Activated CD4-positive, alpha-beta T cell treated with anti-CD3 and anti-CD28 coated beads, Interleukin-2, amount 50 U/mL, for 1 hour (primary cell): ENCODE data around the gene ACER3.
"Not testable (repeated sequence)": the region's sequence is repeated elsewhere in the genome, so short reads cannot be mapped to it uniquely, and the experiment has no call there.

Source experiments
- DNase-seq: peaks from one replicate; pipeline ENCODE4 v3.0.0-alpha.2; 2020

The ACER3 gene

GRCh38 chr11:76880314-76880713 is 19.6 kb downstream of the ACER3 start:
- DNase-seq = no peak

GRCh38 chr11:76880956-76881355 is 20.2 kb downstream of the ACER3 start:
- DNase-seq = no peak

- DNase-seq = no peak
Measured at GRCh38 chr11:76885390-76886097, 24.8 kb downstream of the ACER3 start.

- DNase-seq = no peak
Measured at GRCh38 chr11:76888989-76889388, 28.3 kb downstream of the ACER3 start.

- DNase-seq = no peak
Measured at GRCh38 chr11:76889411-76889975, 28.8 kb downstream of the ACER3 start.

- no peak for DNase-seq
Measured at GRCh38 chr11:76890329-76890728, 29.6 kb downstream of the ACER3 start.

- DNase-seq = no peak
Measured at GRCh38 chr11:76891285-76891684, 30.6 kb downstream of the ACER3 start.

GRCh38 chr11:76891793-76892192 is 31.1 kb downstream of the ACER3 start:
- no peak for DNase-seq

GRCh38 chr11:76892306-76892705 is 31.6 kb downstream of the ACER3 start:
- DNase-seq = no peak

GRCh38 chr11:76897233-76897632 is 36.5 kb downstream of the ACER3 start:
- DNase-seq = no peak

- no peak for DNase-seq
Measured at GRCh38 chr11:76901144-76901543, 40.4 kb downstream of the ACER3 start.

- DNase-seq = not testable (repeated sequence)
Measured at GRCh38 chr11:76901622-76902021, 40.9 kb downstream of the ACER3 start.

GRCh38 chr11:76902121-76903014 is 41.6 kb downstream of the ACER3 start:
- no peak for DNase-seq

- DNase-seq = no peak
Measured at GRCh38 chr11:76903325-76903724, 42.6 kb downstream of the ACER3 start.

- no peak for DNase-seq
Measured at GRCh38 chr11:76910620-76911414, 50.1 kb downstream of the ACER3 start.

GRCh38 chr11:76911415-76911808 is 50.7 kb downstream of the ACER3 start:
- DNase-seq = no peak

GRCh38 chr11:76916712-76917111 is 56.0 kb downstream of the ACER3 start:
- DNase-seq = no peak

GRCh38 chr11:76918941-76919386 is 58.2 kb downstream of the ACER3 start:
- DNase-seq = no peak

- no peak for DNase-seq
Measured at GRCh38 chr11:76919467-76919866, 58.7 kb downstream of the ACER3 start.

- DNase-seq = peak; percentile 42
Measured at GRCh38 chr11:76919887-76920746, 59.4 kb downstream of the ACER3 start.

GRCh38 chr11:76927160-76927559 is 66.4 kb downstream of the ACER3 start:
- no peak for DNase-seq

GRCh38 chr11:76935042-76935441 is 74.3 kb downstream of the ACER3 start:
- no peak for DNase-seq
